ENCODE measurements around the gene MGMT.

- TF ChIP-seq CTCF (IDR thresholded peaks at IDR 0.05; ENCODE audit: low read depth, low read length, missing input control), result no peak
- TF ChIP-seq GABPA (IDR thresholded peaks at IDR 0.05 in 1 of 2, conservative IDR thresholded peaks at IDR 0.05 in 1 of 2), result no peak
- no peak for TF ChIP-seq RAD21 (IDR thresholded peaks at IDR 0.05)
These were observed 185.6 kb downstream of the MGMT start for GRCh38 chr10:129652521-129653201.

Data from liver (tissue), 3 donors.